Parathyroid adenoma (tissue), 2 donors: ENCODE data around the gene NHS.

Experiments used
- H2AFZ ChIP-seq: fragments of 300-600 bp; sonication (generic); one replicate; pipeline ENCODE4 v1.7.0; 2017; ENCODE audit warnings: antibody characterized with exemption, mild to moderate bottlenecking
- H3K27ac ChIP-seq: fragments of 300-600 bp; sonication (generic); one replicate; pipeline ENCODE4 v1.7.0; 2017
- H3K27me3 ChIP-seq: fragments of 300-600 bp; sonication (generic); one replicate; pipeline ENCODE4 v1.7.0; 2017; ENCODE audit warnings: low read length; ENCODE audit not compliant: control insufficient read depth, insufficient read depth
- H3K36me3 ChIP-seq: fragments of 300-600 bp; sonication (generic); one replicate; pipeline ENCODE4 v1.7.0; 2017; ENCODE audit warnings: low read length; ENCODE audit not compliant: control insufficient read depth, insufficient read depth
- H3K4me1 ChIP-seq: fragments of 300-600 bp; sonication (generic); one replicate; pipeline ENCODE4 v1.7.0; 2017; ENCODE audit warnings: control low read depth
- H3K4me2 ChIP-seq: fragments of 300-600 bp; sonication (generic); one replicate; pipeline ENCODE4 v1.7.0; 2017; ENCODE audit warnings: low read length
- H3K4me3 ChIP-seq: fragments of 300-600 bp; sonication (generic); one replicate; pipeline ENCODE4 v1.7.0; 2017; ENCODE audit warnings: low read depth, low read length
- H3K79me2 ChIP-seq: fragments of 300-600 bp; sonication (generic); one replicate; pipeline ENCODE4 v1.7.0; 2017; ENCODE audit warnings: control low read depth
- H3K9ac ChIP-seq: fragments of 300-600 bp; sonication (generic); one replicate; pipeline ENCODE4 v1.7.0; 2017; ENCODE audit warnings: mild to moderate bottlenecking
- H3K9me3 ChIP-seq: fragments of 300-600 bp; sonication (generic); one replicate; pipeline ENCODE4 v1.7.0; 2017; ENCODE audit warnings: low read length; ENCODE audit not compliant: control insufficient read depth
- CTCF ChIP-seq: fragments of 300-600 bp; sonication (generic); IDR thresholded peaks from one replicate; pipeline ENCODE4 v1.7.0; 2017; ENCODE audit warnings: antibody characterized with exemption, mild to moderate bottlenecking
- donor health status: primary hyperparathyroidism.

The NHS gene

GRCh38 chrX:17465201-17465600, 90.2 kb downstream of the NHS start:
- Histone ChIP-seq H3K4me2 (no peak overlapping the region), H3K27ac (no peak overlapping the region), H3K9me3 (no peaks in the 10 kb centered on the region), H3K36me3 (no peaks in the 10 kb centered on the region), H3K9ac (no peak overlapping the region), H3K27me3 (no peaks in the 10 kb centered on the region), H2AFZ (no peak overlapping the region), H3K79me2 (no peaks in the 10 kb centered on the region), H3K4me1 (no peaks in the 10 kb centered on the region), H3K4me3 (no peak overlapping the region)
- TF ChIP-seq CTCF, result no peak

DNA sequence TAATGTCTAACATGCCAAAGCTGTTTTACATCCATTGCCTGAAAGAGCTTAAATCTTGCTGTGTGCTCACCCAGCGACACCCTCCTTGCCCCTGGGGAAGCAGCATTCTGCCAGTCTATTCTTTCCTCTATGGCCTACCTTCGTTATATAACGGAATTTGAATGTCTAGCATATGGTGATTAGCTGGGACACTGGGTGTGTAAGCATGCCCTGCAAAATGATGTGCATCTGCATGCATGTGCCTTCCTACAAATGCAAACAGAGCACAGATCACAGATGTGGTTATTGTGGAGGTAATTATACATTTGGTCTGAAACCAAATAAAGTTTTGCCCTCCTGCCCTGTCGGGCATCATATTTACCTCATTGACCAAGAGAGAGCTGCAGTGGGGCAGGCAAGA, 90.8 kb downstream of the NHS start:
- Histone ChIP-seq H3K27me3 (no peaks in the 10 kb centered on the region), H3K79me2 (no peaks in the 10 kb centered on the region), H3K4me1 (no peaks in the 10 kb centered on the region), H2AFZ (no peak overlapping the region), H3K27ac (no peak overlapping the region), H3K4me3 (no peak overlapping the region), H3K9ac (no peak overlapping the region), H3K36me3 (no peaks in the 10 kb centered on the region), H3K9me3 (no peaks in the 10 kb centered on the region), H3K4me2 (no peak overlapping the region)
- TF ChIP-seq CTCF, result no peak

DNA sequence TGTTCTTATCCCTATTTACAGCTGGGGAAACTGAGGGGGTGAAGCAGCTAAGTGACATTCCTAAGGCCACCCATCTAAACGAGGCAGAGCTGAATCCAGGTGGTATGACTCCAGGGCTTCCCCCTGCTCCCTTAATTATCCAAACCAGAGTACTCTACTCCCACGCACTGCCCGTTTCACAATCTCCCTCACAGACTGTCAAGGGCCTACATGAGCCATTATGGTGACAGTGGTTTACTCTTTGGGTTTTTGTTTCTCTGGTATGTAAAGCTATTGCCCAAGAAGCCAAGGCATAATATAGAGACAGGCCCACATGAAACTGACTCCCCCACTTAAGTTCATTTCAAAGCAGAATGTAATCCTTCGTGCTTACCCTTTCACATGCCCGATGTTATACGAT, 95.1 kb downstream of the NHS start:
- Histone ChIP-seq H3K4me2 (no peak overlapping the region), H3K4me3 (no peak overlapping the region), H3K9me3 (no peaks in the 10 kb centered on the region), H3K79me2 (no peaks in the 10 kb centered on the region), H2AFZ (no peak overlapping the region), H3K36me3 (no peaks in the 10 kb centered on the region), H3K4me1 (no peaks in the 10 kb centered on the region), H3K9ac (no peak overlapping the region), H3K27ac (no peak overlapping the region), H3K27me3 (no peaks in the 10 kb centered on the region)
- TF ChIP-seq CTCF, result no peak

DNA sequence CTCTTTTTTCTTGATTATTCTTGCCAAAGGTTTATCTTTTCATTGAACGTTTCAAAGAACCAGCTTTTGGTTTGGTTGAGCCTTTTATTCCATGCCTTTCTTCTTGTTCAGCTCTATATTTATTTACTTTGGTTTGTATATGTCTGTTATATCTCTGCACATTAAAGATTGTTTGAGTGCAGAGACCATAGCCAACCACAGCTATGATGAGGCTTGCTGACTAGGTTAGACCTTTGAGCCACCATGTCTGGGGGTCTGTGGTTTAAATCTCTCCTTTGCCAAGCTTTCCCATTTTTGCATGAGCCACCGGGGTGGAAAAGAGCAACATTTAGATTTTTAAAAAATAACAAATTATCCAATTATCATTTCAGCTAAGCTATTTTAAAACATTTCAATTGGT, 96.1 kb downstream of the NHS start:
- no peaks in the 10 kb centered on the region for H3K36me3 ChIP-seq
- H3K4me3 ChIP-seq, result no peak overlapping the region
- H2AFZ ChIP-seq, result no peak overlapping the region
- no peak overlapping the region for H3K27ac ChIP-seq
- H3K9ac ChIP-seq, result no peak overlapping the region
- TF ChIP-seq CTCF, result no peak
- no peaks in the 10 kb centered on the region for H3K9me3 ChIP-seq
- H3K27me3 ChIP-seq, result no peaks in the 10 kb centered on the region
- no peak overlapping the region for H3K4me2 ChIP-seq
- no peaks in the 10 kb centered on the region for H3K79me2 ChIP-seq
- H3K4me1 ChIP-seq, result no peaks in the 10 kb centered on the region

DNA sequence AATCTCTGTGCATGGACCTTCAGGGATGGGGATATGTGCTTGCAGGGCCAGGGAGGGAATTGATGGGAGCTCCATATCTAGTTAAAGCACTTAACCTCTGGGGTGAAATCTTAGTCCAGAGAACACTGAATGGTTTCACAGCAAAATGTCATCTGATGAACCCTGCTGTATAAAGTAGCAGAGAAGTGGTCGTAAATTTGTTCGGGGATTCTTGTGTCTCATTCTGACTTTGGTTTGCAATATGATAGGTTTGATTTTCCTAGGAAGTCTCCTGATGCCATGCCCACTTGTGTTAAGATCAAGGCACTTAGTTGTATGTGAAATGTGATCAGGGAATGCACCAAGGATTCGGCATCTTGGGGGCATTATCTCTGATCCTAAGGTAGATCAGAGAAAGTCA, 96.9 kb downstream of the NHS start:
- Histone ChIP-seq H3K4me2 (no peak overlapping the region), H3K9me3 (no peaks in the 10 kb centered on the region), H3K4me1 (no peaks in the 10 kb centered on the region), H2AFZ (no peak overlapping the region), H3K27ac (no peak overlapping the region), H3K79me2 (no peaks in the 10 kb centered on the region), H3K4me3 (no peak overlapping the region), H3K27me3 (no peaks in the 10 kb centered on the region), H3K36me3 (no peaks in the 10 kb centered on the region), H3K9ac (no peak overlapping the region)
- no peak for TF ChIP-seq CTCF
